DMS153 treated with DMSO at 0.1 percent for 48 hours (cell line): ENCODE data around the gene TTC7B.

Experiments used
- DNase-seq: peaks from one replicate; lab custom pipeline; 2025; ENCODE audit not compliant: unreplicated experiment; lab: John Stamatoyannopoulos, UW

Gene TTC7B

DNA sequence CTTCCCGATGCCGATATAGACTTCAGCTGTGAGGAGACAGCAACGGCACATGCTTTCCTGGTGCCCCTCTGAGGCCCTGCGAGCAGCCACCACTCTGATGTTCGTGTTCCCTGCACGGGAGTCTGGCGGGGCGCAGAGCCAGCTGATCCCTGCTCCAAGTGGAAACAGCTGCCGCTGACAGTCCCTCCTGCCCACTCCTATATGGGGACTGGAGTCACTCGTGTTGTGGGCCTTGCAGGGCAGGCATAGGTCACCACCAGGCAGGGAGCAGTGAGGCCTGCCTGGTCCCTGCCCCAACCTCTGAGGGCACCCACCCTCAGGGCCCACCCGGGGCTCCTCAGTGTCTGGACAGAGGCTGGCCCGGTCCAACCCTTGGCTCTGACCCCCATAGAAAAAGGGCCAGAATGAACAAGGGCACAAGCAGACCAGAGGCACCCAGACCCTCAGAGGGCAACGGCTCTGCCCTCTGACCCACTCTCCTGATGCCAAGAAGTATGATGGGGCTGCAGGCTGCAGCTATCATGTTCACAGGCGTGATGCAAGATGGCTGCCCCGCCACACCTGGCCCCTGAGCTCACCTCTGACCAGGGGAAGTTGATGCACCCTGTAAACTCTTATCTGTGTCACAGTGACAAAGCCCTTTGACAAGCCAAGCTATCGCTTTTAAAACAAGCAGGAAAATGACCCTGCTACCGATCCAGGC is 237.8 kb downstream of the TTC7B start:
- DNase-seq = no peak

DNA sequence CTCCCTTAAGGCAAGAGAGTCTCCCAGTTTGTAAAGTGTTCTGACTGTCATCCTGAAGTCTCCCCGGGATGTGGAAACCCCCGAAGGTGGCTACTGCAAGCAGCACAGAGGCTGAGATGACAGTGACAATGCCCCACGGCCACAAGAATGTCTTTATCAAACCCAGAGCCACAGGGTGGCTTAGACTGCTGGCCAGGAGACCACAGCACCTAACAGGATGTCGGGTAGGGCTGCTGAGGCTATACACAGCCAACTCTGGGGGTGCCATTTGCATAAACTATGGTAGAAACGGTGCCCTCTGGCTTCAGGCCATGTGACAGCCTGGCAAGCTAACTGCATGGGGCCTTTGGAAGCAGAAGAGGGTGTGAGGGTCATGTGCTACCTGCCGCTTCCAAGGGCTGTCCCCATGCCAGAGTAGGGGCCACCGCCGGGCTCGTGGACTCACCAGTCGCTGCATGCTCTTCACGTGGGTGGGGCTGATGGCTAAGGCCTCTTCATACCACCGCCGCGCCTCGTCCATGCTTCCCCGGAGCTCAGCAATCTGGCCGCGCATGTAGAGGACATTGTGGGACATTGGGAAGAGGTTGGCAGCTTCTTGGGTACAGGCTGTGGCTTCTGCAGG is 238.5 kb downstream of the TTC7B start:
- DNase-seq = no peak

DNA sequence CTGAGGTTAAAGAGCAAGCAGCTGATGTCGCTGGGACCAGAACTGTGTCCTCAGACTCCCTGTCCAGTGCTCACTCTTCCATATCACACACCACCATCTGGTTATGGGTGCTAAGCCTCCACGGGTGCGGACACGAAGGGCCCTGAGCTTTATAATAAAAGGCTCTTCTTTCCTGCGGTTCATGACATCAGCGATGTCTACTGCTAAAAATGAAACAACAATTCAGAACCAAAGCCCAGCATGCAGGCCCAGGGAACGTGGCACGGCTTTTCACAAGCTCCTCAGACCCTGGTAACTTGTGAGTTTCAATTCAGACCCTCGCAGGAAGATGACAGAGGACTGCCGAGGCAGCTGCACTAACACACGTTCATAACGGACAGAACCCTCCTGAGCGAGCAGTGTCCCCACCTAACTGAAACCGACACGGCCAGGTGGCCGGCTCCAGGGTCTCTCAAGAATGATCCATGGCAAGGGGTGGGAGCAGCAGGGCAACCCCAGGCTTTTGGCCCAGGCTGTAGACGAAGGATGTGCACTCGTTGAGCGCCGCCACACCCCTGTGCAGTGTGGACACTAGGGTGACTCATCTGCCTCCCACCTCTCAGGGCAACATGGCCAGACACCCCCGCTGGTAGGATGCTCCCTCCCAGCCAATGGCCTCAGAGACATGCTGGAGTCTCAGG is 239.1 kb downstream of the TTC7B start:
- DNase-seq = no peak

DNA sequence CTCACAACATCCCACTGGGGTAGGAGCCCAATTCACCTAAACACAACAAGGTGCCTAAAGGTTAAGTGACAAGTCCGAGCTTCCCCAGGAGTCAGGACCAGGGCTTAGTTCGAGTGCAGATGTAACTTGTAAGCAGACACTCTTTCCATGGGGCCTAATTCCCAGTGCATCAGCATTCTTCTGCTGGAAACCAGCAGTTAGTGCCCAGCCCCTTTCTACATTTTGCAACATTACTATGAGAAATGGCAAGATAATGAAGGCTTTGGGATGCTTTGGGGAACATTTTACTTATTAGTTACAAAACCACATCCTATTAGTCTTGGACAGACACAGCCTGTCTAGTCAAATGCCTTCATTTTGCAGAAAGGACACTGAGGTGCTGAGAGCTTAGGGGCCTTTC is 239.6 kb downstream of the TTC7B start:
- no peak for DNase-seq

DNA sequence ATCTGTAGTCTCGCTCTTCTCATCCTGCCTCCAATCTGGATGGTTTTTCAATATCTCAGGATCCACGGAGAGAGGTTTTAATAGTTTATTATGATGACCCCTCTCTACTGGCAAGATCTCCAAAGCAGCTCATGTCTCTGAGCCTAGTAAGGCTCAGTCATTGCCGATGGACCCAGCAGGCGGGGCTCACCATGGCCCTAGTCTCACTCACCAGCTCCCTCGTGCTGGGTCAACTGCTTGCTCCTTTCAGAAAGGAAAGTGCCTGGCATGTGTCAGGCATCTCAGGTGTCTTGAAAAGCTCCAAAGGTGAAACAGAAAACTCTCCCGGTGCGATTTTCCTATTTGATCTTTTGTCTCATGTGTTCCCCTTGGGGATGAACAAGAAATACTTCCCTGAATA is 240.4 kb downstream of the TTC7B start:
- DNase-seq = no peak

DNA sequence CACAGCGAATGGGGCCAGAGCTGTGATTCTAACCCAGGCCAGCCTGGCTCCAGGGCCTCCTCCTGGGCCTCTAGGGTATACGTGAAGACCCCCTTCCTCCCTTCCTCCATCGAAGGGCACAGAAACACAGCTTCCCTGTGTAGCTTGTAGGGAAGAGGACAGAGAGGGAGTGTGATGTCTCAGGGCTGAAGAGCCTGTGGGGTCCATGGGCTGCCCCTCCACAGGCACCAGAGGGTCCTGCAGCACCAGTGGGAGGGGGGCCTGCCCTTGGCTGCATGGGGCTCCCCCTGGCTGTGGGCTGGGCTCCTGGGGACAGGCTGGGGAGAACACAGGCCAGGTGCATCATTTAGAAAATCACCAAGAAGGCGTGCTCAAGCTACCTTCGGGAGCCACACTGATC is 240.9 kb downstream of the TTC7B start:
- no peak for DNase-seq

DNA sequence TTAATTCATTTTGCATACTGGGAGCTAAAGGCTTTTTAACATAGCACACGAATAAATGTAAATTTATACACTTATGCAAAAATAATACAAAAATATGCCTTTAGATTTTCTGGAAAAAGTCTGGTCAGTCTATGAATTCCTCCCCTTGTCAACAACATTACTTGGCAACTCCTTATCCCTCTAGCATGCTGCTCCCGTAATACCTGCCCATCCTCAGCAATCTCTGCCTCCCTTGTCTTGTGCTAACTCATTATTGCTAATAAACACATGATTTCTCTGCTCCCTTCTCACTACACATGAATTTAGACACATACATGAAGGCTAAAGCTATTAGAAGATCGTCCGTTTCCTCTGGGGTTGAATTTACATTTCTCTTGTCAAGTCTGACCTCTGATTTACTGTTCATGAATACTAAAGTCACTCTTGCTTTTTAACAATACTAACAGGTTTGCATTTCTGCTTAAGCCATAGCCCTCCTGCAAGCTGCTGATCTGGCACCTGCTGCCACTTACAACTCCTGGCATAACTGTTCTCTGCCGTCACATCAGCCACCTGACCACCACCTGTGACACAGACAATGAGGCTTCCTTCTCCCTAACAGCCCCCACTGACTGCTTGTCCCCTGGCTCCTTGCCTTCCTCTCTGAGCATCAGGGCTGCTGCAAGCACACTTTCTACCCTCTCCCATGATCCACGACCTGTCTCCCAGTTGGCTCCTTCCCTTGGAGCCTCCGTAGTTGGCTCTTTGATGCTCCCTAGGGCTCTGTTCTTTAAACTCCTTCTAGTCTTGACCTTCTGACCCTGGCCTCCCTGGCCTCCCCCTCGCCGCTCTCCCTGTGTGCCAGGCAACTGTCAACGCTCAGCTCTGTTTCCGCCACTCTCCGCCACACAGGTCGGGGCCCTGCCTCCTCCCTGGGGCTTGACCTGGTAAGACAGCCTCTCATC is 241.8 kb downstream of the TTC7B start:
- DNase-seq = no peak

DNA sequence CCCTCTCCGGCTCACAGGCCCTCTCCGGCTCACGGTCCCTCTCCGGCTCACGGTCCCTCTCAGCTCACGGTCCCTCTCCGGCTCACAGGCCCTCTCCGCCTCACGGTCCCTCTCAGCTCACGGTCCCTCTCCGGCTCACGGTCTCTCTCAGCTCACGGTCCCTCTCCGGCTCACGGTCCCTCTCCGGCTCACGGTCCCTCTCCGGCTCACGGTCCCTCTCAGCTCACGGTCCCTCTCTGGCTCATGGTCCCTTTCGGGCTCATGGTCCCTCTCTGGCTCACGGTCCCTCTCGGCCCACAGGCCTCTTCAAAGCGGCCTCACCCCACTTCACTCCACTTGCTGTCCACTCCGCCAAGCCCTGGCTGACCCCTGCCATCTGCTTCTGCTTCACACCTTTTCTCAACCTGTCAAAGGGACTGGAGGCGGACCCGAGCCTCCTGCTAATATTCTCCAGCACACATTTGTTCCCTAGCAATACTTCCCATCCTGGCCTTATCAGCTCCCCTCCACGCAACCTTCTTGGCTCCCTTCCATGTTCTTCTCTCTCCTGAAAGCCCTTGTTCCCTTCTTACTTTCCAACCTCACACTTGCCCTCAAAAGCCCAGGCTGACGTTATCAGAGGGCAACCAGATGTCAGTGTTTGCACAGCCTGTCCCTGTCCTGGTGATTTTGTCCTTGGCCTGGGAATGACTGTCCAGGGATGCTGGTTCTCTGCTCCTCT is 242.7 kb downstream of the TTC7B start:
- DNase-seq = no peak

DNA sequence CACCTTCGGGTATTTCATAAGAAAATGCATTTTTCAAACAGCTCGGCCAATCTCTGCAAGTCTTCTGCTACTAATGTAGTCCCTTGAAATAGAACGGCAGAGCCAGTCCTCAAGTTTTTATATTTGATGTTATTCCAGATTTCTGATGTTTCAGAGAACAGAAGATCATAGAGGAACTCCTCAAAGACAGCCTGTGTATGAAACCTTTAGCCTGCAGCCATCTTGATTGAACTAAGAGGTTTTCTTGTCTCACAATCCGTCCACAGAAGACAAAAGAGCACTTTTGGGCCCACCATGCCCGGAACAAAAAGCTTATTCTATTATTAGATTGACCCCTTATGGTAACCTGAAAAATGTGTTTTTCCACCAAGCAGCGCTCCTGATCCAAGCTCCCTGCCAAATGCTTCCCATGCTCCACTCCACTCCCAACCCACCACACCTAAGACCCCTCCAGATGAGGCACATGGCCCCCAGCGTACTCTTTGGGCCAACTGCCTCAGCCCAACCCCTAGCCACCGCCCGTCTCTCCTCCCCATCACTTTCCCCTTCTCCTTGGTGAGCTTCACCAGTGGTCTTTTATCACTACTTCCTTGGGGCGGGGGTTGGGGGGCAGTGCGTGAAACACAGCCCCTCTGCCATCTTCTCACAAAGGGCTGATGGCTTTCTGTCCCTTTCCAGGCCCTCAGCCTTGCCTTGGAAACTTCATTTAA is 243.6 kb downstream of the TTC7B start:
- DNase-seq = no peak

DNA sequence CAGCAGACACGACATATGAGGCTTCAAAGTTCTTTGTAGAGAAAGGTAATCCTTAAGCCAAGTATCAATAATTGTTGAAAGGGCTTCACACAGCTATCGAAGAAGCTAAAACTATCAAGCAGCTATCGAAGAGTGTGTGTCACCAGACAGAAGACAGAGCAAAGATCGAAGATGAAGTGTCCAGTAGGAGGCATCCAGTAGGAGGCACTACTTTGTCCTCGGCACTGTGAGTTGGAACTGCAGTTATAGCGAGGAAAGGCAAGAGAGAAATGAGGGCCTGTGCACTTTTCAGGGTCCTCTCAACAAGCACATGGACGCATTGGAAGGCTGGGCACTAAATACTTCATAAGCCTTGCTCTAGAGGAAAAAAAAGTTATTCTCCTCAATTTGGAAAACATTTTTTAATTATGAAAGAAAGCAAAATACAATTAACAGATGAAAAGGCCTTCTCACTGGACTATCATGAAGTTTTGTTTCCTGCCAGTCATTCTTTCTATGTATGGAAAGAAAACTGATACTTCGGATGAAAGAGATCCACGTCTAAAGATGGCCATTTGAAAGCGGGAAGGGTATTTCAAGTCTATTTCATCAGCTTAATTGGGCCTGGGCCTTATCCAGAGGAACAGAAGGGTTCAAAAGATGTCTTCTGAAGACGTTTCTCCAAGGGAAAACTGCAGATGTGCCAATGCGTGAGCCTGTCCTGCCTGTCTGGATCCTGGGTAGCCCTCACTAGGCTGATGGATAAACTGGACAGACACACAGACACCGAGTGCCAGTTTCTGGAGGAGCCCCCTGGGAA is 244.9 kb downstream of the TTC7B start:
- no peak for DNase-seq

DNA sequence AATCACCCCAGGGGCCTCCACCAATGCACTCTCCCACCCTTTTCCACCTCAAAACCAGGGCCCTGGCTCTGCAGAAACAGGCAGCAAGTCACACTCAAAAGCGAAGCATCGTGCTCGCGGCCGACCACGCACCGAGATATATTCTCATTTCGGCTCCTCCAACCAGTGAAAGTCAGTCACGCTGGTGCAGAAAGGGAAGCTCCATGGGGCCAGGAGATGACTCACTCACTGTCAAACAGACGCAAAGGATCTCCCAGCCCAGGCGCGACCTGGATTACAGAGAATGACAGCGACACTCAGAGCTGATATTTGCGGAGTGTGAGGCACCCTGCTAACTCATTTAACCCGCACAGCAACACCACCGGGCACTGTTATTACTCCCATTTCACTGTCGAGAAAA is 245.8 kb downstream of the TTC7B start:
- no peak for DNase-seq

DNA sequence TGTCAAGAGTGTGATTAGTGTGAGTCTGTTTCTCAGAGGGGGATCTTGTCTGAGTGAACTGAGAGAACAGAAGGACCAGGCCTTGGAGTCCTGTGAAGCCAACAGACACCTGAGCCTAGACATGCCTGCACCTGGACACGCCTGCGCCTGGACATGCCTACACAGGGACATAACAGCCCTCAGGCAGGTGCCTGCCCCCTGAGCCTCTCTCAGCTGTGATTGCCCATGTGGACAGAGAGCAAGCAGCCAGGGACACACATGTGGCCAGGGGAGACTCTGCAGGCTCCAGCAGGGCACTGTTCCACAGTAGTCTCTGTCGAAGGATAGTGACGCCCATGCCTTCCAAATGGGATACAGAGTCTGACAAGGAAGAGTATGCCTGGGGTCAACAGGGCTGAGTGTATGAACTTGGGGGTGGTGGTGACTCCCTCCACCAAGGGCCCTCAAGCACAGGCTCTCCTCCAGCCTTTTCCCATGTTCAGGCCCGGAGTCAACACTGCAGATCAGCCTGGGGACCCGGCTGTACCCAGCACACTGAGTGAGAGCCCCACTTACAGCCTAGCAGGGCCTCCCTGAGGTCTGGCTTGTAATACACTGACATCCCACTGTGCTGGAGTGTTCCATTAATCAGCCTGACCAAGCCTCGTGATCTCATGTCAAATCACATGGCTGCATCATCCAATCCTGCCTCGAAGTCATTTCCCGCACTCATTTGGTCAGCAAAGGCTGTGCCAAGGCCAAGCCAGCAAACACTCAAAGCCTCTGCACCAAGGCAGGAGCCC is 246.4 kb downstream of the TTC7B start:
- DNase-seq = no peak

DNA sequence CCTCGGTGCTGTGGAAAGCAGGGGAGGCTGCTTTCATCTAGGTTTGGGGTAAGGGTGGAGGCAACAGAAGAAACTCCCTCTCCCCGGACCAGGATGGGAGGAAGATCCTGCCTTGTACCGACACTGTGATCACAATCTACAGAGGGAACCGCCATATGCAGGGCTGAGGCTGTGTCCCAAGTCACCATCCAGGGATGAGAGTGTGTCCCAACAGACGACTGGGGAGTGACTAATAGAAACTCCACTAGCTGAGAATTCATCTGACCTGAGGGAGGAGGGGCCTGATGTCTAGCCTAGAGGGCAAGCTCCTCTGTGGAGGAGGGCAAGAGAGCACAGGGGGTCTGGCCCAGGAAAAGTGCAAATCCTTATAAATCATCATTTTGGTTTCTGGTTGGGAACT is 247.0 kb downstream of the TTC7B start:
- no peak for DNase-seq

DNA sequence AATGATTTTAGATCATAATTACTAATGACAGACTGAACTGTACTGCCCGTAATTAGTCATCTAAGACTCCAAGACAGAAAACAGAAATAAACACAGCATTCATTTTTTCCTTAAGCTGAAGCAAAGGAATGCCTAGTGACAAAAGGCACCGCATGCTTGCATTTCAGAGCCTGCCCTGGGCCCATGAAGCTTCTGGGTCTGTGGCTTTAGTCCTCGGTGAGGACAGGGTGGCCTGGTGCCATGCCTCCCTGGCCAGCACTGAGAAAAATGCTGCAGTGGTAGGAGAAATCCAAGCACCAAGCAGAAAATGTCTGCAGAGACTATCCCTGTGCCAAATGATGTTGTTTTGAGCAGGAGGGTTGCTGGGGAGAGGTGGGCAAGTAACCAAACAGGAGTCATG is 247.8 kb downstream of the TTC7B start:
- DNase-seq = no peak

DNA sequence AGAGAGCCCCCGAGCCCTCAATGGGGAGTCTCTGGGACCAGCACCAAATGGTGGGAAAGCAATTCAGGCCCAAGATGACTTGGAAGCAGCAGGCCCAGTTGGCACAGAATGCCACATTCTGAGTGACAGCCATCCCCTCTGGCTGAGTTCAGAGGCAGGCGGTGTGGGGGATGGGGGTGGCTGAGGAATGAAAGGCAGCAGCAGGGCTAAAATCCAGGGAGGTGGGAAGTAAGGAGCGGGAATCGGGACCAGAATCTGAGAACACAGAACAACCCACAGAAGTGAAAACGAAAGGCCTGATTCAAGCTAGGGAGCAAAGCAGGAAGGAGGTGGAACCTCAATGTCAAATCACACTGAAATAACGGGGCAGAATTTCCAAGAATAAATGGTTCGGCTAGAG is 248.2 kb downstream of the TTC7B start:
- no peak for DNase-seq

DNA sequence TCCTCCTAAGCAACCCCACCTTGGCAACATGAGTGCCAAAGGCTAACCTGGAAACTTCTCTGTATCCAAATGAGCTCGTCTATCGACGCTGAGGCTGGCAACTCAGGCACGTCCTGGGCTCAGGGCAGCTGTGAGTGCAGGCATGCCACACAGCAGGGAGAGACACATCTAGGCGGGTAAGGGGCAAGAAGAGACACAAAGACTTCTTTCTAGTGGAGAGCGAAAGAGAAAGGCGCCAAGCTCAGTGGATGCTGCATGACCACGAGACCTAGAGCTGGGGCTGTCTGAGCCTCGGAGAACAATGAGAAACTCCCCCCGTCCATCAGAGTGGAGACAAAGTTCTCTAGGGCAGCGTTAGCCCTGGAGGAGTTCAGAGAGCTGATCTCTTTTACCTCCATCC is 249.0 kb downstream of the TTC7B start:
- no peak for DNase-seq

DNA sequence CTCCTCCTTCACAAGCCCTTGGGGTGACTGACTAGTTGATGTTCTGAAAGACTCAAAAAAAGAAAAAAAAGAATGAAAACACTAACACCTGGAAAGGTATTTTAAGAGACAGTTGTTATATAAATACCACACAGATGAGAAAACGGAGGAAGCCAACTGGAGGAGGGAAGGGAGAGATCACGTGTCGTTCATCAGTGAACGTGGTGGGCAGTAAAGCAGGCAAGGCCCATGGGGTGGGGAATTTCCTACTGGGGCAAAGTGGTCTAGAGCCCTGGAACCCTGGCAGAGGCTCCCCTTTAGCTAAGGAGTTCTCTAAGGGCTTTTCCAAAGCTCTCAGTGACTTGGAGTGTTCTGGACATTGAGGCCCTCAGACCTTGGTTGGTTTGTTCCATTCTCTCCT is 249.7 kb downstream of the TTC7B start:
- DNase-seq = no peak

DNA sequence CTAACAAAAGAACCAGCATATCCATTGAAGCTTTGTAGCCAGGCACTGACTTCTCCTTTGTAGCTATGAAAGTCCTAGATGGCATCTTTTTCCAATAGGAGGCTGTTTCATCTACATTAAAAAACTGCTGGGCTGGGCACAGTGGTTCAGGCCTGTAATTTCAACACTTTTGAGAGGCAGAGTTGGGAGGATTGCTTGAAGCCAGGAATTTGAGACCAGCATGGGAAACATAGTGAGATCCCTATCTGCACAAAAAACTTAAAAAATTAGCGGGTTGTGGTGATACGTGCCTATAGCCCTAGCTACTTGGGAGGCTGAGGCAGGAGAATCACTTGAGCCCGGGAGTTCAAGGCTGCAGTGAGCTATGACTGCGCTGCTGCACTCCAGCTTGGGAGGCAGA is 251.7 kb downstream of the TTC7B start:
- DNase-seq = no peak

DNA sequence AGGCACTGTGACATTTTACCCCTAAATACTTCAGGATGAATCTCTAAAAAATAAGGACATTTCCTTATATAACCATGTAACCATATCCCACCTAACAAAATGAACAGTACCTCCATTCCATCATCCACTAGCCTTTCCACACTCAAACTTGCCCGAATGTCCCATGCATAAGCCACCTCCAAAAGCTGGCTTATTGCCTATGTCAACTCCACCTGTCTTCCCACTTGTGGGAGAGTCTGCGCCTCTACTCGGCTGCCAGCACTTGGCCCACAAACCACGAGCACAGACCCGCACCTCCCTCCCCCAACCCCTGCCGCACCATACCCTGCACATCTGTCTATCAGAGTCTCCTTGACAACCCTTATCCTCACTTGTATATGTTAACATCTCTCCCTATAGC is 253.6 kb downstream of the TTC7B start:
- DNase-seq = no peak
